HL-60 (cell line): ENCODE data around the gene MPP2.

ENCODE experiments used
- CTCF ChIP-seq: IDR thresholded peaks from one replicate; pipeline ENCODE4 v1.5.1; 2011; ENCODE audit warnings: low read length, control low read depth, inconsistent platforms; ENCODE audit not compliant: insufficient read depth
- POLR2AphosphoS5 ChIP-seq: IDR thresholded peaks from 2 replicates; pipeline ENCODE4 v1.6.1; 2012; ENCODE audit warnings: low read depth

GRCh38 chr17:43905985-43906852, 1.1 kb downstream of the MPP2 start:
- TF ChIP-seq CTCF (no peak), POLR2AphosphoS5 (no peak)
